Stimulated activated CD4-positive, alpha-beta T cell treated with anti-CD3 and anti-CD28 coated beads, Interleukin-2, amount 100 ng/mL, for 24 hours (primary cell): ENCODE results near the gene FTHL17.

ENCODE experiments used
- DNase-seq, 2 donors: peaks; one replicate each; pipeline ENCODE4 v3.0.0-alpha.2; 2020

Gene FTHL17

GRCh38 chrX:31071725-31072124 lies at the start of gene FTHL17:
FTHL17 (minus strand) TSS chrX:31072041; CDS start chrX:31071953, 88 bp downstream.
- no peak for DNase-seq

GRCh38 chrX:31117266-31117665 lies 45.4 kb upstream of the FTHL17 start:
- no peak for DNase-seq

GRCh38 chrX:31115398-31115797 lies 43.6 kb upstream of the FTHL17 start:
- no peak for DNase-seq

- no peak for DNase-seq
These were observed 43.0 kb upstream of the FTHL17 start for GRCh38 chrX:31114858-31115257.

- no peak for DNase-seq
These were observed 40.6 kb upstream of the FTHL17 start for GRCh38 chrX:31112226-31112999.

- no peak for DNase-seq
These were observed 38.8 kb upstream of the FTHL17 start for GRCh38 chrX:31110657-31111056.

GRCh38 chrX:31099536-31100090 lies 27.8 kb upstream of the FTHL17 start:
- peak in 1 of 2 donors; percentile 23 for DNase-seq

GRCh38 chrX:31098079-31098478 lies 26.2 kb upstream of the FTHL17 start:
- no peak for DNase-seq

- DNase-seq: no peak
These were observed 21.8 kb upstream of the FTHL17 start for GRCh38 chrX:31093639-31093975.

GRCh38 chrX:31092970-31093638 lies 21.3 kb upstream of the FTHL17 start:
- no peak for DNase-seq

GRCh38 chrX:31092476-31092875 lies 20.6 kb upstream of the FTHL17 start:
- no peak for DNase-seq

- DNase-seq: no peak
These were observed 20.0 kb upstream of the FTHL17 start for GRCh38 chrX:31091819-31092218.

GRCh38 chrX:31074522-31074921 lies 2.7 kb upstream of the FTHL17 start:
- no peak for DNase-seq

- no peak for DNase-seq
These were observed 579 bp downstream of the FTHL17 start for GRCh38 chrX:31071262-31071661.

- DNase-seq: peak in 1 of 2 donors; percentile 2
These were observed 1.8 kb downstream of the FTHL17 start for GRCh38 chrX:31070057-31070468.

GRCh38 chrX:31063114-31063513 lies 8.7 kb downstream of the FTHL17 start:
- DNase-seq: no peak

- DNase-seq: no peak
These were observed 10.8 kb downstream of the FTHL17 start for GRCh38 chrX:31061091-31061490.

GRCh38 chrX:31060016-31060415 lies 11.8 kb downstream of the FTHL17 start:
- DNase-seq: no peak

GRCh38 chrX:31058284-31058683 lies 13.6 kb downstream of the FTHL17 start:
- no peak for DNase-seq

GRCh38 chrX:31057691-31058090 lies 14.2 kb downstream of the FTHL17 start:
- DNase-seq: no peak

GRCh38 chrX:31057291-31057690 lies 14.6 kb downstream of the FTHL17 start:
- no peak for DNase-seq

- no peak for DNase-seq
These were observed 18.2 kb downstream of the FTHL17 start for GRCh38 chrX:31053621-31054020.

- no peak for DNase-seq
These were observed 32.5 kb downstream of the FTHL17 start for GRCh38 chrX:31039327-31039711.
